Right atrium auricular region (tissue), 2 donors: ENCODE measurements around the gene TUBB4A. TPM values are rescaled to one million over a fixed set of nuclear protein-coding genes. Genes with fewer than 3 reads are reported as not detected.
A peak's percentile ranks its signal among the peaks of the same experiment; 100 is the strongest.

Experiments used
- DNase-seq: peaks from one replicate; pipeline ENCODE4 v3.0.0-alpha.2; 2019; ENCODE audit warnings: low spot score
- H3K27ac ChIP-seq, 2 donors: fragments of 200-600 bp; sonication (generic); 1 replicate in 1 of 2; 2 replicates in 1 of 2; pipeline ENCODE4 v1.5.1; 2016 to 2019
- H3K27me3 ChIP-seq, 2 donors: fragments of 200-600 bp; sonication (generic); one replicate each; pipeline versions ENCODE4 v1.5.1 to v1.6.0; 2017 to 2019
- H3K36me3 ChIP-seq: fragments of 200-600 bp; sonication (generic); one replicate; pipeline ENCODE4 v1.5.1; 2016
- H3K4me1 ChIP-seq, 2 donors: fragments of 200-600 bp; sonication (generic); one replicate each; pipeline versions ENCODE4 v1.5.1 to v1.6.0; 2017 to 2019
- H3K4me3 ChIP-seq, 2 donors: fragments of 200-600 bp; sonication (generic); 1 replicate in 1 of 2; 2 replicates in 1 of 2; pipeline ENCODE4 v1.5.1; 2017 to 2019; ENCODE audit warnings: mild to moderate bottlenecking in 1 of 2, moderate library complexity in 1 of 2
- H3K9me3 ChIP-seq, 2 donors: fragments of 200-600 bp; sonication (generic); one replicate each; pipeline ENCODE4 v1.5.1; 2019
- total RNA-seq, 2 donors: library from RNA; depleted of rRNA; stranded (reverse); fragments of >200 nt; gene quantifications; one replicate each; pipeline ENCODE4 v1.1.0, GENCODE V29; 2016
- TF ChIP-seq, protein P1 (sequence below), 2 donors: fragments of 200-600 bp; sonication (generic); IDR thresholded peaks; one replicate each; pipeline ENCODE4 v1.5.1; 2019; ENCODE audit warnings: antibody characterized with exemption in 2 of 2

The TUBB4A gene
- total RNA-seq, 2 donors from 2014 or later: 0.83 to 2.3 TPM

DNA sequence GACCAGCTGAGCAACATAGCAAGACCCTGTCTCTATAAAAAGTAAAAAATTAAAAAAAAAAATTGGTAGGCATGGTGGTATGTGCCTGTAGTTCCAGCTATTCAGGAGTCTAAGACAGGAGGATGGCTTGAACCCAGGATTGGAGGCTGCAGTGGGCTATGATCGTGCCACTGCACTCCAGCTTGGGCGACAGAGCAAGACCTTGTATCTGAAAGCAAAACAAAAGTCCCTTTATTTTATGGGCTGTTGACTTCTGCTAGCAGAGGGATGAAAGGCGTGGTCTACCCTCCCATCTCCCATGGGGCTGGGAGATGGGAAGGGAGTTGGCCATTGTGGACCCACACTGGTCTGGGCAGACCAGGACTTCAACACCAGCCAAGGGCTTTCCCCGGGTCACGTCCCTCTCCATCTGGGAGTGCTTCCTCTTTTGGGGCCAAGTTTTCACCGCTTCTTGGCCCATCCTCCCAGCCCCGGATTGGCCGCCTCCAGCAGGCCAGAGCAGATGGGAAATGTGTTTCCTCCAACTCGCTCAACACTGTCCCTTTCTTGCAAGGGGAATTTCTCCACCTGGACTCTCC, 26.5 kb upstream of the TUBB4A start:
- no peaks in the 10 kb centered on the region for H3K9me3 ChIP-seq
- H3K27me3 ChIP-seq: peaks cover 8 to 10% of the 10 kb centered on the region in 2 donors
- H3K4me3 ChIP-seq: no peak overlapping the region
- TF ChIP-seq, protein P1, sequence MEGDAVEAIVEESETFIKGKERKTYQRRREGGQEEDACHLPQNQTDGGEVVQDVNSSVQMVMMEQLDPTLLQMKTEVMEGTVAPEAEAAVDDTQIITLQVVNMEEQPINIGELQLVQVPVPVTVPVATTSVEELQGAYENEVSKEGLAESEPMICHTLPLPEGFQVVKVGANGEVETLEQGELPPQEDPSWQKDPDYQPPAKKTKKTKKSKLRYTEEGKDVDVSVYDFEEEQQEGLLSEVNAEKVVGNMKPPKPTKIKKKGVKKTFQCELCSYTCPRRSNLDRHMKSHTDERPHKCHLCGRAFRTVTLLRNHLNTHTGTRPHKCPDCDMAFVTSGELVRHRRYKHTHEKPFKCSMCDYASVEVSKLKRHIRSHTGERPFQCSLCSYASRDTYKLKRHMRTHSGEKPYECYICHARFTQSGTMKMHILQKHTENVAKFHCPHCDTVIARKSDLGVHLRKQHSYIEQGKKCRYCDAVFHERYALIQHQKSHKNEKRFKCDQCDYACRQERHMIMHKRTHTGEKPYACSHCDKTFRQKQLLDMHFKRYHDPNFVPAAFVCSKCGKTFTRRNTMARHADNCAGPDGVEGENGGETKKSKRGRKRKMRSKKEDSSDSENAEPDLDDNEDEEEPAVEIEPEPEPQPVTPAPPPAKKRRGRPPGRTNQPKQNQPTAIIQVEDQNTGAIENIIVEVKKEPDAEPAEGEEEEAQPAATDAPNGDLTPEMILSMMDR (IDR thresholded peaks at IDR 0.05): no peak
- DNase-seq: peak; percentile 72
- no peaks in the 10 kb centered on the region for H3K36me3 ChIP-seq
- peaks cover 0 to 32% of the 10 kb centered on the region in 2 donors for H3K4me1 ChIP-seq
- no peak overlapping the region for H3K27ac ChIP-seq

DNA sequence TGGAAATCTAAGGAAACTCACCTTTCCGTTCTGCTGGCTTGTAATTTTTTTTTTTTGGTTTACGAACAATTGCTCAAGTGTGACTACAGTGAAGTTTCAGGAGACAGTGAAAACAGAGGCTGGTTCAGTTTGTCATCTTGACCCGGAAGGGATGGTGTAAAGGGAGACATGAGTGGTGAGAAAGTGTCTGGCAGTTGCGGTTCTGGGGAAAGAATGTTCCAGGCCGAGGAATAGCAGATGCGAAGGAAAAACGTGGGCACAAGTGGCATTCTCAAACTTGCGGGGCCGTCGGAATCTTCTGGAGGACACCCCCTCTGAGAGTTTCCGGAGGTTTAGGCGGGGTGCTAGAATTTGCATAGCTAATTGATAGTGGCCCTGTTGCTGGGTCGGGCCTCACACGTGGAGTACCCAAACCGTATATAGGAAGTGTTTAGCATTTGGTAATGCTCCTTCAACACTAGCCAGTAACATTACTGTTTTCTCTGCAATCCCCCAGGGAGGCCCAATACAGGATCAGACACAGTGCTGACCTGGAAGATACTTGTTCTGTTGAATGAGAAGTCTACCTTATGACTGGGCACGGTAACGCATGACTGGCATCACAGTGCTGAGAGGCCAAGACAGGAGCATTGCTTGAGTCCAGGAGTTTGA, 25.9 kb upstream of the TUBB4A start:
- Histone ChIP-seq H3K27me3 (peaks cover 8 to 10% of the 10 kb centered on the region in 2 donors), H3K4me3 (no peak overlapping the region), H3K4me1 (peaks cover 0 to 32% of the 10 kb centered on the region in 2 donors), H3K27ac (no peak overlapping the region), H3K36me3 (no peaks in the 10 kb centered on the region), H3K9me3 (no peaks in the 10 kb centered on the region)
- DNase-seq: no peak
- TF ChIP-seq, protein P1 (IDR thresholded peaks at IDR 0.05): no peak

DNA sequence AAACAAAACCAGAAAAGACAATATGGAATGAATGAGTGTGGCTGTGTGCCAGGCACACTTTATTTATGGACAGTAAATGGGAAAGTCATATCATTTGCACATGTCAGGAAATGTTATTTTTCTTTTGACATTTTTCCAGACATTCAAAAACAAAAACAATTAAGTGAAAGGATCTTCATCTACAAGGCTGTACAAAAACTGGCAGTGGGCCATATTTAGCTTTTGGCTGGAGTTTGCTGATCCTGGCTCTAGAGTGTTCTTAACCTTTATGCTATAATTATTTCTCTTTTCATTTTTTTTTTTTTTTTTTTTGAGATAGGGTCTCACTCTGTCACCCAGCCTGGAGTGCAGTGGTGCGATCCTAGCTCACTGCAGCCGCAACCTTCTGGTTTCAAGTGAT, 22.2 kb upstream of the TUBB4A start:
- Histone ChIP-seq H3K27ac (no peak overlapping the region), H3K27me3 (no peaks in the 10 kb centered on the region), H3K4me3 (no peak overlapping the region), H3K36me3 (no peaks in the 10 kb centered on the region), H3K4me1 (peaks cover 0 to 6% of the 10 kb centered on the region in 2 donors), H3K9me3 (no peaks in the 10 kb centered on the region)
- DNase-seq: no peak
- TF ChIP-seq, protein P1 (IDR thresholded peaks at IDR 0.05): no peak

DNA sequence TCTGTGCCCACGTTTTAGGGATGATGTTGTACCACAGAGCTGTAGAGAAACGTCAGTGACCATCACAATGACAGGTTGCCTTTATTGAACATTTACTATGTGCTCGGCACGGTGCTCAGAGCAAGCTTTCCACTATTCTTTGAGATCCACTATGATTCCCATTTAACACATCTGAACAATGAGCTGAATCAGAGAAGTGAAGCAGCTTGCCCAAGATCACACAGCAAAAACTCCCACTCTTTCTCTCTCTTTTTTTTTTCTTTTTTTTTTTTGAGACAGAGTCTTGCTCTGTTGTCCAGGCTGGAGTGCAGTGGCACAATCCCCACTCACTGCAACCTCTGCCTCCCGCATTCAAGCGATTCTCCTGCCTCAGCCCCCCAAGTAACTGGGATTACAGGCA, 20.6 kb upstream of the TUBB4A start:
- no peaks in the 10 kb centered on the region for H3K36me3 ChIP-seq
- no peaks in the 10 kb centered on the region for H3K4me1 ChIP-seq
- H3K4me3 ChIP-seq: no peak overlapping the region
- DNase-seq: no peak
- H3K27me3 ChIP-seq: no peaks in the 10 kb centered on the region
- no peak overlapping the region for H3K27ac ChIP-seq
- TF ChIP-seq, protein P1 (IDR thresholded peaks at IDR 0.05): no peak
- H3K9me3 ChIP-seq: no peaks in the 10 kb centered on the region

DNA sequence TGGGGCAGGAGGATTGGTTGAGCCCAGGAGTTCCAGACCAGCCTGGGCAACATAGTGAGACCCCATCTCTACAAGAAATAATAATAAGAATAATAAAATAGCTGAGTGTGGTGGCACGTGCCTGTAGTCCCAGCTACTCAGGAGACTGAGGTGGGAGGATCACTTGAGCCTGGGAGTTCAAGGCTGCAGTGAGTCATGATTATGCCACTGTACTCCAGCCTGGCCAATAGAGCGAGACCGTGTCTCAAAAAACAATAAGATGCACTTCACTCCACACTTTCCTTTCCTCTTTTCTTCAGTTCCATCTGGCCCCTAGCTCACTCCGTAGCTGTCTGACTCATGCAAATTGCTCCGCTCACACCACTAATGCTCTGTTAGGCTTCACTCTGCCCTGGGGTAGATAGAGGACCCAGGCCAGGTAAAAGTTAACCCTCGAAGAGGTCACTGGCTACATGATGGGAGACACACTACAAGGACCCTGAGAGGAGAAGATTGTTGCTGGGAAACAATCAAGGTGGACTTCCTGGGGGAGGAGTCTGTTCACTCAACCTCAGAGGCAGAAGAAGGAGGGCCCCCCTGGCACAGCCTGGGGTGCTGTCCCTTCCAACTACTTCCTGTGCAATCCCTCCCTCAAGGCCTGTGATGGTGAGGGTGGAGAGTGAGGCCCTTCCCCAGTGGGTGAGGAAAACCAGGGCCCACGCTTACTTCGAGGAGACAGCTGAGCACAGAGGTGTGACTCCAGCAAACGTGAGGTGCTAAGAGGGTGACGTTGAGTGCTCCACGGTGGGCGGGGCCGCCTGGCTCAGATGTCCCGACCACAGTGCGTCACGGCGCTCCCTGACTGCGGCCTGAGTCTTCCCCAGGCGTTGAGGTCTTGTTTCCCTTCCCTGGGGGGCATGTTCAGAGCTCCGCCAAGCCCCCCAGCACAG, 19.9 kb upstream of the TUBB4A start:
- Histone ChIP-seq H3K36me3 (no peaks in the 10 kb centered on the region), H3K4me1 (peaks cover 0 to 3% of the 10 kb centered on the region in 2 donors), H3K4me3 (no peak overlapping the region), H3K9me3 (no peaks in the 10 kb centered on the region), H3K27ac (no peak overlapping the region), H3K27me3 (no peaks in the 10 kb centered on the region)
- TF ChIP-seq, protein P1 (IDR thresholded peaks at IDR 0.05): no peak
- no peak for DNase-seq
